ENCODE results near the gene OR5AU1. TPM values are rescaled to one million over a fixed set of nuclear protein-coding genes. Genes with fewer than 3 reads are reported as not detected.

The OR5AU1 gene
- polyA plus RNA-seq, 1 of the 3 experiments (the other 2 are of a cell fraction) = not detected

GRCh38 chr14:21113369-21113768 lies 42.5 kb downstream of the OR5AU1 start:
- no peak overlapping the region for H2AFZ ChIP-seq (ENCODE audit: low read depth)
- no peak overlapping the region for H3K9ac ChIP-seq
- no peaks in the 10 kb centered on the region for H3K36me3 ChIP-seq (replicated peaks in 1 of 2; ENCODE audit: control insufficient read depth in 1 of 2, insufficient read depth in 2 of 2, low read length in 1 of 2)
- 83% methylated on average over 2 of the region's 2 CpGs for WGBS (ENCODE audit: low lambda C conversion rate)
- H4K20me1 ChIP-seq (ENCODE audit: insufficient read depth) = no peaks in the 10 kb centered on the region
- H3K27me3 ChIP-seq (ENCODE audit: insufficient read depth) = no peaks in the 10 kb centered on the region; the same call in 1 of the 2 replicates
- H3K9me2 ChIP-seq = no peaks in the 10 kb centered on the region
- no peaks in the 10 kb centered on the region for H3K79me2 ChIP-seq (ENCODE audit: insufficient read depth)
- TF ChIP-seq EZH2phosphoT487 (IDR thresholded peaks at IDR 0.05; ENCODE audit: borderline replicate concordance, low read depth) = no peak
- TF ChIP-seq ZBTB33 (IDR thresholded peaks at IDR 0.05; ENCODE audit: borderline replicate concordance, low read depth) = no peak
- no peak for TF ChIP-seq MAX (IDR thresholded peaks at IDR 0.05; ENCODE audit: low read depth)
- TF ChIP-seq SIN3A (IDR thresholded peaks at IDR 0.05; ENCODE audit: borderline replicate concordance, low read depth, low read length) = no peak
- TF ChIP-seq NRF1 (IDR thresholded peaks at IDR 0.05; ENCODE audit: low read depth, low read length) = no peak
- TF ChIP-seq EP300 (IDR thresholded peaks at IDR 0.05; ENCODE audit: borderline replicate concordance in 1 of 2, low read depth in 1 of 2, low read length in 1 of 2) = no peak
- no peak for TF ChIP-seq USF1 (IDR thresholded peaks at IDR 0.05; ENCODE audit: borderline replicate concordance, low read depth)
- no peak for TF ChIP-seq SMC3 (IDR thresholded peaks at IDR 0.05; ENCODE audit: low read depth, low read length)
- TF ChIP-seq CTCF (IDR thresholded peaks at IDR 0.05) = no peak
- no peak for TF ChIP-seq POLR2AphosphoS5 (IDR thresholded peaks at IDR 0.05; ENCODE audit: low read depth, low read length)
- TF ChIP-seq REST (IDR thresholded peaks at IDR 0.05; ENCODE audit: low read depth, low read length) = no peak
- no peak for TF ChIP-seq IRF3 (IDR thresholded peaks at IDR 0.05; ENCODE audit: low read depth, low read length)
- H3K4me1 ChIP-seq (ENCODE audit: control insufficient read depth in 1 of 2, insufficient read depth in 2 of 2, low read depth in 1 of 2, low read length in 1 of 2) = no peaks in the 10 kb centered on the region
- H3K27ac ChIP-seq (ENCODE audit: low read depth in 2 of 2, low read length in 1 of 2) = no peak overlapping the region
- DNase-seq = no peak
- POLR2A ChIA-PET = no interaction called here
- no peak overlapping the region for H3K4me3 ChIP-seq (ENCODE audit: low read depth in 2 of 2, low read length in 1 of 2)
- H3F3A ChIP-seq (replicated peaks; ENCODE audit: insufficient read depth) = no peaks in the 10 kb centered on the region
- no peak overlapping the region for H3K4me2 ChIP-seq
- no peaks in the 10 kb centered on the region for H3K9me3 ChIP-seq
- CTCF ChIA-PET = interaction anchor here (1.2 to 1.9 kb wide), 4 partner anchors 10 to 99 kb away, joined by 3 to 6 read pairs (median 5); no protein-coding TSS in a partner anchor

Data from SK-N-SH (cell line).